Hepatic stellate cell (primary cell): ENCODE measurements around the gene HNRNPA2B1.
"Not testable (repeated sequence)": the region's sequence is repeated elsewhere in the genome, so short reads cannot be mapped to it uniquely, and the experiment has no call there.

Experiments
- DNase-seq: peaks from one replicate; pipeline ENCODE4 v3.0.0; 2011; ENCODE audit warnings: low spot score

Gene HNRNPA2B1

DNA sequence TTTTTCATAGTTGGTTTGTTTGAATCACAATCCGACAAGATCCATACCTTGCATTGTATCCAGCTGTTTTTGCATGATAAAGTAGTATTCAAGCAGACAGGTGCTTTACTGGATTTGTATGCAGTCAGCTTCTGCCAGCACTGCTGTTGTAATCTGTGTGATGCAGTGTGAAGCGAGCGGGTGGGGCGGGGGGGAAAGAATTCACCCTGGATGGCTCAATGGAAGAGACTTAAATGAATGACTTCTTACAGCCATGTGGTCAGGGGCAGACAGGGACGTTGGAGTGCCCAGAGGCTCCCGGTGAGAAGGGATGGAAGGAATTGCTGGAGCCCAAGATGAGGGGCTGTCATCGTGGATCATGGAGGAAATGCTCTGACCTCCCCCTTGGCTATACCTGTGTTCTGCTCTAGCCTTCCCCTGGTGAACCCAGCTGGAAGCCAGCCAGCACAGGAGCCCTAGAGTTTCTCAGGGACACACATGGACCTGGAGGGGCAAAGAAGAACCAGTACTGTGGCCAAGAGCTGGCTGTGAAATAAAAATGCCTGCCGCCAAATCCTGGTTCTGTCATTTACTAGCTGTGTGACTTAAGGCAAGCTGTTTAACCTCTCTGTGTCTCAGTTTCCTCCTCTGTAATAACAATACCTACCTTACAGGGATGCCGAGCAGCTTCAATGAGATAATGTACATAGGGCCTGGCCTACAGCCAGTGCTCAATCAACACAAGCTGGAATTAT, 34.4 kb downstream of the HNRNPA2B1 start:
- no peak for DNase-seq

DNA sequence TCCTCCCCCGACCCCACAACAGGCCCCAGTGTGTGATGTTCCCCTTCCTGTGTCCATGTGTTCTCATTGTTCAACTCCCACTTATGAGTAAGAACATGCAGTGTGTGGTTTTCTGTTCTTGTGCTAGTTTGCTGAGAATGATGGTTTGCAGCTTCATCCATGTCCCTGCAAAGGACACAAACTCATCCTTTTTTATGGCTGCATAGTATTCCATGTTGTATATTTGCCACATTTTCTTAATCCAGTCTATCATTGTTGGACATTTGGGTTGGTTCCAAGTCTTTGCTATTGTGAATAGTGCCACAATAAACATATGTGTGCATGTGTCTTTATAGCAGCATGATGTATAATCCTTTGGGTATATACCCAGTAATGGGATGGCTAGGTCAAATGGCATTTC, 36.7 kb downstream of the HNRNPA2B1 start:
- not testable (repeated sequence) for DNase-seq

DNA sequence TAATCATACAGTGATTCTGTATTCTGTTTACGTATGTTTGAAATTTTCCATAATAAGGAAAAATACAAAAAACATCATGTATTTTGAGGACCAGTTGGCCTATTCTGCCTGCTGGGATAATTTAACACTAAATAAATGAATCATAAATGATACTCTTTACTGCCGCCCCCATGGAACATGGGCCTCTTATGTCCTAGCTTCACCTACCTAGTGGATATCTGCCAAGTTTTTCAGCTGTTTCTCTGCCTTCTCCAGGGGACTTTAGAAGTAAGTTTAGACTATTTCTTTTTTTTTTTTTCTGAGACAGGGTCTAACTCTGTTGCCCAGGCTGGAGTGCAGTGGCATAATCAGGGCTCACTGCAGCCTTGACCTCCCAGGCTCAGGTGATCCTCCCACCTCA, 38.1 kb downstream of the HNRNPA2B1 start:
- no peak for DNase-seq

- no peak for DNase-seq
Measured at GRCh38 chr7:26160896-26161295, 39.6 kb downstream of the HNRNPA2B1 start.

- no peak for DNase-seq
Measured at GRCh38 chr7:26159243-26159642, 41.3 kb downstream of the HNRNPA2B1 start.

DNA sequence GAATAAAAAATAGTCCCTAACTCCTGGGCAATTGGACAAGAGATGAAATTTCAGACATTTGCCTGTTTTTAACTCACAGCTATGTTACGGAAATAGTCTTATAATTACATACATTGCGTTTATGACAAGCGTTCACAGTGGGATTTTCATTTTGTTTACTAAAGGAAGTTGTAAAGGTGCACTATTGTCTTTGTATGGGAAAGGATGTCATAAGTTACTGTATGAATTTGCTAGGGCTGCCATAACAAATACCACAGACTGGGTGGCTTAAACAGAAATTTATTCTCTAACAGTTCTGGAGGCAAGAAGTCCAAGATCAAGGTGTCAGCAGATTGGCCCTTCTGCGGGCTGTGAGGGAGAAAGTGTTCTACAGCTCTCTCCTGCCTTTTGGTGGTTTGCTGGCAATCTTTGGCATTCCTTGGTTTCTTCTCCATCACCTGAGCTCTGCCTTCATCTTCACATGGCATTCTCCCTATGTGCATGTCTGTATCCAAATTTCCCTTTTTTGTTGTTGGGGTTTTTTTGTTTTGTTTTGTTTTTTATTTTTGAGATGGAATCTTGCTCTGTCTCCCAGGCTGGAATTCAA, 42.9 kb downstream of the HNRNPA2B1 start:
- no peak for DNase-seq

DNA sequence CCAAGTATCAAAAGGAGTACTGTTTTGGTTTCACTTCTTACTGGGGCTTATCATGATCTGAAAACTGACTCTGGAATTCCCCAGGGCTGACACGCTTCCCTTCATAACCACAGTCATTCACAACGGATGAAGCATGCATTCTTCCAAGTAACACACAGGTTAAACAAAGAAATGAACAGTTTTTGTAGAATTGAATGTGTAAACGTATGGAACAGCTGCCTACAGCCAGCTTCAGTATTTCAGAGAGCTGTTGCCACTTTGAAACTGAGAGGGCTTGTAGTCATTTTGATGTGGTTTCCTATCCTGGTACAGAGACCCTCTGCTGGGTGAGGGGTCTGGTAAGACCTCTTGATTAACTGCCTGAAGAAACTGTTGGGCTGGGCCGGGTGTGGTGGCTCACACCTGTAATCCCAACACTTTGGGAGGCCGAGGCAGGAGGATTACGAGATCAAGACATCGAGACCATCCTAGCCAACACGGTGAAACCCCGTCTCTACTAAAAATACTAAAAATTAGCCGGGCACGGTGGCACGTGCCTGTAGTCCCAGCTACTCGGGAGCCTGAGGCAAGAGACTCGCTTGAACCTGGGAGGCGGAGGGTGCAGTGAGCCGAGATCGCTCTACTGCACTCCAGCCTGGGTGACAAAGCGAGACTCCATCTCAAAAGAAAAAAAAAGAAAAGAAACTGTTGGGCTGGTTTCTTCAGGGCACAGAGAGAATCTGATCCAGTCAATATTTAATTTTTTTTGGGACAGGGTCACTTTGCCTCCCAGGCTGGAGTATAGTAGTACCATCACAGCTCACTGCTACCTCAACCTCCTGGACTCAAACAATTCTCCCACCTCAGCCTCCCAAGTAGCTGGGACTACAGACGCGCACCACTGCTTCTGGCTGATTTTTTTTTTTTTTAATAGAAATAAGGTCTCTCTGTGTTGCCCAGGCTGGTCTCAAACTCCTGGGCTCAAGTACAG, 43.8 kb downstream of the HNRNPA2B1 start:
- DNase-seq, result peak; percentile 70

GRCh38 chr7:26155531-26156375, 44.8 kb downstream of the HNRNPA2B1 start:
- peak; percentile 32 for DNase-seq

DNA sequence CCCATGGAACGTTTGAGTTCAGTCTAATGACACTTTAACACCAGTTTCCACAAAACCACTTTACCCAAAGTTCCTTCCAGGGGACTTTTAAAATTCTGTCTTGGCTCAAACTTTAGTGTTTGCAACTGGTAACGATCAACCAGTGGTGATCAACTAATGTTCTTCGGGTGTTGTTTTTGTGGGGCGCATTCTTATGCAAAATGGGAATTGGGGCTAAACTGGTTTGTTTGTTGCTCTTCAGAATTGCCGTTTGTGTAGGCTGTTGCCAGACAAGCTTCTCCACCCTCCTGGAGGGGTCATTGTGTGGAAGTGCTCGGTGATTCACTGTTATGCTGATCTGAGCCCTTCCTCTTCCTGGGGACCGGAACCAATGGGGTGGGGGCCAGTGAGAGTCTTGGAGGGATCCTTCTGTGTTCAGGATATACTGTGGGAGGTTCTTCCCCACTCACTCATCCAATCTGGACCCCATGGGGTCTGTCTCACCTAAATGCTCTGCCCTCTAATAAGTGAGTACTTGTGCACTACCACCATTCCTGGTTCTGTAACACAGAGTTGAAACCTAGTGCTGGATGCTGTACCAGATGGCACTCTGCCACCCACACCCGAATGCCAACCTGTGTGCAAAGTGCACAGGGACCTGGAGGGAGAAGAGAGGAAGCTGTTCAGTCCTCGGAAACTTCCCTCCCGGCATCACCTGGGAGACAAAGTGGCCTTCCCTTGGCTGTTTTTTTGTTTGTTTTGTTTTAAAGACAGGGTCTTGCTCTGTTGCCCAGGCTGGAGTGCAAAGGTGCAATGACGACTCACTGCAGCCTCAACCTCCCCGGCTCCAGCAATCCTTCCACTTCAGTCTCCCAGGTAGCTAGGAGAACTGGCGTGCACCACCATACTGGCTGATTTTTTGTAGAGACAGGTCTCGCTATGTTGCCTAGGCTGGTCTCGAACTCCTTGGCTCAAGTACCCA, 46.4 kb downstream of the HNRNPA2B1 start:
- DNase-seq, result no peak

- no peak for DNase-seq
Measured at GRCh38 chr7:26153241-26153822, 47.2 kb downstream of the HNRNPA2B1 start.

- not testable (repeated sequence) for DNase-seq
Measured at GRCh38 chr7:26152782-26153240, 47.7 kb downstream of the HNRNPA2B1 start.

DNA sequence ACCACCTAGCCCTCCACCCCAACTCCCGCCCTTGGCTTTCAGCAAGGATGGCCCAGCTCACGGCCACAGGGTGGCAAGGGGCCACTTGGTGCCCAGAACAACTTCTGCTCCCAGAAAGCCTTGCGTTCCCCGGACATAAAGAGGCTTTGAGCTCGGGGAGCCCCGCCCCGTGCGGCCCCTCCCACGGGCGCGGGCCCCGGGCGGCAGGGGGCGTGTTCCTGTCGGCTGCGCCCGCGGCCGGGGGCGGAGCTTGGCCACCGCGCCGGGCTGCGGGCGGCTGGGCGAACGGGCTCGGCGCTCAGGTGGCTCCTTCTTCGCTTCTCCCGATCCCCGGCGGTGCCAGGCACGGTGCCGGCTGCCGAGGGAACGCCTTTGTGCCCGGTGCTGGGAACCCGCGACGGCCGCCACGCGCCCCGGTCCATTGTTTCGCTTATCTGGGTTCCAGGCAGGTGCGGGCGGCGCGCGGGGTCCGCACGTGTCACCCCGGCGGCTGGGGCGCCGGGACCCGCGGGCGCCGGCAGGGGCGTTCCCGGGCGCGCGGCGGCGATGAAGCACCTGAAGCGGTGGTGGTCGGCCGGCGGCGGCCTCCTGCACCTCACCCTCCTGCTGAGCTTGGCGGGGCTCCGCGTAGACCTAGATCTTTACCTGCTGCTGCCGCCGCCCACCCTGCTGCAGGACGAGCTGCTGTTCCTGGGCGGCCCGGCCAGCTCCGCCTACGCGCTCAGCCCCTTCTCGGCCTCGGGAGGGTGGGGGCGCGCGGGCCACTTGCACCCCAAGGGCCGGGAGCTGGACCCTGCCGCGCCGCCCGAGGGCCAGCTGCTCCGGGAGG, 48.4 kb downstream of the HNRNPA2B1 start, which contains the start of gene NFE2L3:
NFE2L3 (plus strand) TSS at position 246 of the 829 bp plus-strand sequence; CDS start at position 547, 301 bp downstream.
- peak; percentile 58 for DNase-seq

DNA sequence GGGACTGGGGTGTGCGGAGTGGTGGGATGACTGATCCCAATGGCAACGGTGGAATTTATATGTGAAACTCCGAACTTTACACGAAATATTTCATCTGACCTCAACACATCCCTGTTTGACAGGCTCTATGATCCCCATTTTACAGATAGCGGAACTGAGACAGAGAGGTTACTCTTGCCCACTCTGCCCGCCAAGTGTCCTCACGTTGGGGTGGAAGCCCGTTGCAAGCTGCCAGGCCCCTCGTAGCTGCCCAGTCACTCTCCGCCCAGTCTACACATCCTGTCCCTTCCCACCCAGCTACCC, 48.9 kb downstream of the HNRNPA2B1 start:
- DNase-seq, result no peak

DNA sequence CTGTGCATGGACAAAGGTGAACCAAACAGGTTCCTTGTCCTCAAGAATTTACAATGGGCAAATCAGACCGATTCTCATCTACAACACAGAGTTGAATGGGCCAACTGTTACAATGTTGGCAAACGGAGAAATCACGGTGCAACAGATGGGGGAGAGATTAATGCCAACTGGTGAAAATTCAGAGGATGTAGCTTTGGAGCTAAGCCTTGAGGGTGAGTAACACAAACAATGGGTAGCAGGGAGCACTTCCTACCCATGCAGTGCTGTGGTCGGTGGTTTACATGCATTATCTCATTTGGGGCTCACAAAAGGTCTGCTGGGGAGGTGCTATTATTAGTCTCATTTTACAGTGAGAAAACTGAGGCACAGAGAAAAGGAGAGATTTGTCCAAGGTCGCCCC, 49.5 kb downstream of the HNRNPA2B1 start:
- DNase-seq, result no peak

DNA sequence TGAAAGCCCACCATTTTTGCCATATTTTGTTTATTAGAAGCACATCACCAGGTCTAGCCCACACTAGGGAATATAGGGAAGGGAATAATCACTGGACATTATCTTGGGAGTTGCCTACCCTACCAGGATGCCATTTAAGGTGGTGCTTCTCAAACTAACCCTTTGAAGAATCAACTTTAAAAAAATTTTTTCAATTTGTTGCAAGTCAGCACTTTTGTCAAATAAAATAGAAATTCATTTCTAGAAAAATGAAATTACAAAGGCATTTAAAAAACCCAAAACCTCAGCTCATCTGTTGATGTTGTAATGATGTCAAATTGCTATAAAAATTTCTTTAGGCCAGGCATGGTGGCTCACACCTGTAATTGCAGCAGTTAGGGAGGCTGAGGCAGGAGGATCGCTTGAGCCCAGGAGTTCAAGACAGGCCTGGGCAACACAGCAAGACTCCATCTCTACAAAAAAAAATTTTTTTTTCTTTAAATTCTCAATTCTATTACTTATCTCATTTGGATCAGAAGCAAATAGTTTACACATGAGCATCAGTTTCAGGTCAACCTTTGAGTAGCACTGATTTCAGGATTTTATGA, 51.1 kb downstream of the HNRNPA2B1 start:
- no peak for DNase-seq

DNA sequence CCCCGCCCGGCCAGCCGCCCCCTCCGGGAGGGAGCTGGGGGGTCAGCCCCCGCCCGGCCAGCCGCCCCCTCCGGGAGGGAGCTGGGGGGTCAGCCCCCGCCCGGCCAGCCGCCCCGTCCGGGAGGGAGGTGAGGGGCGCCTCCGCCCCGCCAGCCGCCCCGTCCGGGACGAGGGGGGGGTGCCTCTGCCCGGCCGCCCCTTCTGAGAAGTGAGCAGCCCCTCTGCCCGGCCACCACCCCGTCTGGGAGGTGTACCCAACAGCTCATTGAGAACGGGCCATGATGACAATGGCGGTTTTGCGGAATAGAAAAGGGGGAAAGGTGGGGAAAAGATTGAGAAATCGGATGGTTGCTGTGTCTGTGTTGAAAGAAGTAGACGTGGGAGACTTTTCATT, 52.2 kb downstream of the HNRNPA2B1 start:
- not testable (repeated sequence) for DNase-seq

DNA sequence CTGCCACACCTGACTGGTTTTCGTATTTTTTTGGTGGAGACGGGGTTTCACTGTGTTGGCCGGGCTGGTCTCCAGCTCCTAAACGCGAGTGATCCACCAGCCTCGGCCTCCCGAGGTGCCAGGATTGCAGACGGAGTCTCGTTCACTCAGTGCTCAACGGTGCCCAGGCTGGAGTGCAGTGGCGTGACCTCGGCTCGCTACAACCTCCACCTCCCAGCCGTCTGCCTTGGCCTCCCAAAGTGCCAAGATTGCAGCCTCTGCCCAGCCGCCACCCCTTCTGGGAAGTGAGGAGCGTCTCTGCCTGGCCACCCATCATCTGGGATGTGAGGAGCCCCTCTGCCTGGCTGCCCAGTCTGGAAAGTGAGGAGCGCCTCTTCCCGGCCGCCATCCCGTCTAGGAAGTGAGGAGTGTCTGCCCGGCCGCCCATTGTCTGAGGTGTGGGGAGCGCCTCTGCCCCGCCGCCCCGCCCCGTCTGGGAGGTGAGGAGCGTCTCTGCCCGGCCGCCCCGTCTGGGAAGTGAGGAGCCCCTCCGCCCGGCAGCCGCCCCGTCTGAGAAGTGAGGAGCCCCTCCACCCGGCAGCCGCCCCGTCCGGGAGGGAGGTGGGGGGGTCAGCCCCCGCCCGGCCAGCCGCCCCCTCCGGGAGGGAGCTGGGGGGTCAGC, 52.8 kb downstream of the HNRNPA2B1 start:
- DNase-seq, result not testable (repeated sequence)

- no peak for DNase-seq
Measured at GRCh38 chr7:26147030-26147429, 53.5 kb downstream of the HNRNPA2B1 start.
